Measurements from ENCODE around the gene XRN2.
"Not testable (repeated sequence)": the region's sequence is repeated elsewhere in the genome, so short reads cannot be mapped to it uniquely, and the experiment has no call there.

XRN2 gene

DNA sequence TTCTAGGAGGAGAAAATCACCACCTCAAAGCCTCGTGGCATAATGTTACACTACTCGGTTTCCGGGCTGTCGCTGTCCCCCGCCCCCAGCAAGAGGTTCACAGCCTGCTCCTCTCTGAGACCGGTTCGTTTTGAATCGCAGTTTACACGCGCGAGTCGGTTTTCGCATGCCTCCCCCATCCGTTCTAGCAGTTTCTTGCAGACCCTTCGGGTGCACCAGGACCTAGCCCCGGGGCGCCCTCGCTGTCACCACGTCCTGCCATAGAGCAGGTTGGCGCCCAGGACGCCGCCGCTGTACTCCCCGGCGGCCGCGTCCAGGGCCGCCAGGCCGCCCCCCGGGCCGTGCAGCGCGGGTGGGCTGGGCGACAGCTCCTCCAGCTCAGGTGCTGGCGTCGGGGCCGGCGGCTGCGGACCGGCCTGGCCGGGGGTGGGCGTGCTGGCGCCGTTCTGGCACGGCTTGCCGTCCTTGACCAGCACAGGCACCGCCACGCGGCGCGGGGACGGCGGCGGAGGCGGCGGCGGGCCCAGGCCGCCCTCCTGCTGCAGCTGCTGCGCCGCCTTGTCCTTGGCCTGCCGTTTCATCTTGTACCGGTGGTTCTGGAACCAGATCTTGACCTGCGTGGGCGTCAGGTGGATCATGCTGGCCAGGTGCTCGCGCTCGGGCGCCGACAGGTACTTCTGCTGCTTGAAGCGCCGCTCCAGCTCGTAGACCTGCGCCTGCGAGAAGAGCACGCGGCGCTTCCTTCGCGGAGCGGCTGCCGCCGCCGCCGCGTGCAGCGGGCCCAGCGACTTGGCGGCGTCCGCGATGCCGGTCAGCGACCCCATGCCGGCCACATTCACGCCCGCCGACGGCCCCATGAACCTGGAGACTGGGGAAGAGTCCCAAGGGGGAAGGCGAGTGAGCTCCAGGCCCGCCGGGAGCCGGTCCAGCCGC lies 92.8 kb downstream of the XRN2 start:
- no peaks in the 10 kb centered on the region for H3K9me3 Mint-ChIP-seq
- H3K4me3 Mint-ChIP-seq = peak overlapping the region; percentile 48
- H3K36me3 Mint-ChIP-seq (ENCODE audit: low read depth) = peaks cover 8% of the 10 kb centered on the region
- peaks cover 76% of the 10 kb centered on the region for H3K27me3 Mint-ChIP-seq
- H3K27ac Mint-ChIP-seq = no peak overlapping the region
- H3K4me1 Mint-ChIP-seq (ENCODE audit: low read depth) = peaks cover 33% of the 10 kb centered on the region

DNA sequence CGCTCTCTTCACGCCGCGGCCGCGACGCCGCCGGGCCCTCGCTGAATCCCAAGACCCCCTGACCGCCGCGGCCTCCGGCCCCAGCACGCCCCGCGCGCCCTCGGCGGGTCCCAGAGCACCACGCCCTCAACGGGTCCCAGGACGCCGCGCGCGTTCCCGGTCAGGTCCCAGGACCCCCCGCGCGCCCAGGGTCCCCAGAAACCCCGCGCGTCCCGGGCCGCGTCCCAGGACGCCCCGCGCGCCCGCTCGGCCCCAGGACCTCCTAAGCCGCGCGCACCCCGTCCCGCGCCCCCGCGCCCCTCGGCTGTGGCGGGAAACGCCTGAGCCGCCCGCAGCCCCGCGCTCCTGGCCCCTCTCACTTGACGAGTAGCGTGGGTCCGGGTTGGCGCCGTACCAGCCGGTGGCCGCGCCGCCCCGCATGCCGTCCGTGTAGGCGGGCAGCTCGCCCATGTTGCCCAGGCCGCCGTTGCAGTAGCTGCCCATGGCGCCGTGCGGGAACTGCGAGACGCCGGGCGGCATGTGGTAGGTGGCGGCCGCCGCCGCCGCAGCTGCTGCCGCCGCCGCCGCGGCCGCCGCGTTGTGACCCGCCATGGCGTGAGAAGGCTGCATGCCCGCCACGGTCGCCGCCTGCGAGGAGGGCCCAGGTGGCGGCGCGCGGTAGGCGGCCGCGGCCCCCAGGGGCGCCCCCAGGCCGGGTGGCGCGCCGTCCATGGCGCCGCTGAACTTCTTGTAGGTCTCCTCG lies 93.6 kb downstream of the XRN2 start:
- Mint-ChIP-seq H3K9me3 (no peaks in the 10 kb centered on the region), H3K27me3 (peaks cover 77% of the 10 kb centered on the region), H3K36me3 (ENCODE audit: low read depth) (peaks cover 3% of the 10 kb centered on the region), H3K4me3 (no peak overlapping the region), H3K27ac (no peak overlapping the region), H3K4me1 (ENCODE audit: low read depth) (peaks cover 27% of the 10 kb centered on the region)

DNA sequence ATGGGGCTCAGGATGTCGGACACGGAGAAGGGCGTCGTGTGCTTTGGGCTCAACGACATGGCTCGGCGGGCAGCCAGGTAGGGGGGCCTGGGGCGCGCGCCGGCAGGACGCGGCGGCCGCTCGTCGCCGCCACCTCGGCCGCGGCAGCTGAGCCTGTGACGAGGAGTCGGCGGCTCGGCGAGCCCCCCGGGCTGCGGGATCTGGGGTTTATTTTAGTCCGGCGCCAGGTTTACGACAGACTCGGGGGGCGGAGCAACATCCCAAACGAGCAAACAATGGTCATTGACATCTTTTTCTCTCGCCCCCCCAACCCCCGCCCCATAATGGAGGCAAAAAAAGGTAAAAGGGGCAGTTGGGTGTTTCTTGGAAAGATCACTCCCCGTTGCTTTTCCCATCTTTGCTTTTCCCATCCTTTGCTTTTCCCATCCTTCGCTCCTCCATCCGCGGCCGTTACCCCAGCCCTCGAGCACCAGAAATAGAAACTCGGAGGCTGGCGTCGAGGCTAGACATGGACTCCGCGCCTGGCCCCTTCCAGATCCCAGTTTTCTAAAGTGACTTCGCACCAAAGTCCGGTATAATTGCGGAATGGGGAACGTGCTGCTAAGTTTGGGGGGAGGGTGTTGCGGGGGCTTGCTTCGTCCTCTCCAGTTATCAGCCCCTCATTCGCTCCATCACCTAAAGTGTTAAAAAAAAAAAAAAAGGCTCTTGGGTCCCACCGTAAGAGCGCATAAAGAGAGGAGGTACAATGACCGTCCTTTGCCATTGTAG lies 94.4 kb downstream of the XRN2 start, which contains the start of gene NKX2-4:
TSS of gene NKX2-4 (minus strand) at position 186 of the 768 bp plus-strand sequence. CDS start at position 59, 127 bp downstream.
- Mint-ChIP-seq H3K4me1 (ENCODE audit: low read depth) (peaks cover 23% of the 10 kb centered on the region), H3K9me3 (no peaks in the 10 kb centered on the region), H3K36me3 (ENCODE audit: low read depth) (no peaks in the 10 kb centered on the region), H3K27me3 (peaks cover 76% of the 10 kb centered on the region), H3K4me3 (peak within 1 kb of the TSS; percentile 47), H3K27ac (no peak within 1 kb of the TSS)

DNA sequence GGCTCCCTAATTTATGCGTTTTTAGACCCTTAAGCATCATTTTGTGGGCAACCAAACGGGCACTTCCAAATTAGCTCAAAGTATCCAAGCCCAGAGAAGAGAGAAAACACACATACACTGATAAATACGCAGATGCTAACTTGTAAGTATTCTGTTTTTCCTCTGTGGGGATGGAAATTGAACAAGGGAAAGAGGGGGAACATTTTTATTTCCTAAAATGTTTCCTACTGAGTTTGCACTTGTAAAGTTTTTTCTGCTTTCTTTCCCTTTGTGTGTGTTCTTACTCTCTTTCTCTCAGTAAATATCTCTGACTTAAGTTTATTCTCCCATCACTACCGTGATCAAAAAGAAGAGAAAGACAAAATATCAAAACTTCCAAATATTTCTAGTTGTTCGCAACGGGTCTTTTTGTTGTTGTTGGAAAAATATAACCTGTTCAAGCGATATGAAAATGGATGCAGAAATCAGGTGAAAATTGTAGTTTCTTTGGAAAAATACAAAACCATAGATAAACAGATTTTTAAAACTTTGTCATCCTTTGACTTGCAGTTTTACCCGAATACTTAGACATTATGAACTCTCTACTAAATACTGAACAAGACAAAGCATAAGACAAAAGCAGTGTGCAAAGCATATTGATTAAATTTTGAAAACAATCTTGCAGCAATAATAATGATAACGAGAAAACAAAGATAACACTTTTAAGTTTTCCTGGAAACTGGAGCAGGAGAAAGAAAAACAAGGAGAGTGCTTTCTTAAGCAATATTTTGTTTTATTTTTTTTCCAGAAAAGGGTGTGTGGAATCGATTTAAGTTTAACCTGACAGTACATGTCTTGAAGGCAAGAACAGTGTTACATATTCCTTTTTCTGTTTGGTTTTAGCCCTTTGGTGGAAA lies 95.2 kb downstream of the XRN2 start:
- Mint-ChIP-seq H3K27ac (no peak overlapping the region), H3K27me3 (peaks cover 73% of the 10 kb centered on the region), H3K4me1 (ENCODE audit: low read depth) (peaks cover 15% of the 10 kb centered on the region), H3K36me3 (ENCODE audit: low read depth) (no peaks in the 10 kb centered on the region), H3K9me3 (no peaks in the 10 kb centered on the region), H3K4me3 (peak overlapping the region; percentile 47)

DNA sequence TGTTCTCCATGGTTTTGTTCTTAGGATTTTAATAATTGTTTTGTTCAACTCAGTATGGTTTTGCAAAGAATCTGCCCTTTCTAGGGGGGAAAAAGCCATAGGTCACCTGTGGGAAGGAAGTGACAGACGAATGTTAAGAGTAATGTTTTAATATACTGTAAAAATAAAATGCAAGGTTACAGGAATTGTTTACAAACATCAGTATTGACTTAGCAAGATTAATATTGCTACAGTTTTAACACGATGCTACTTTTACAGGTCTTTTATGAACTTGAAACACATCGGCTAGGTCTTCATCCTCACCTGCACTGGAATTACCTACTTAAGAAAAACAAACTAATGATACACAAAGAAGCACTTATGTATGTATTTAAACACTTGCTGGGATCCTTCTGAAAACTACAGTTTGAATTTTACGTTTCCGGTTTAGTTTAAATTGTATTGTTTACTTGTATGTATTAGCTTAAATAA lies 95.9 kb downstream of the XRN2 start:
- no peak overlapping the region for H3K27ac Mint-ChIP-seq
- H3K27me3 Mint-ChIP-seq = peaks cover 72% of the 10 kb centered on the region
- H3K36me3 Mint-ChIP-seq (ENCODE audit: low read depth) = no peaks in the 10 kb centered on the region
- no peaks in the 10 kb centered on the region for H3K9me3 Mint-ChIP-seq
- no peak overlapping the region for H3K4me3 Mint-ChIP-seq
- H3K4me1 Mint-ChIP-seq (ENCODE audit: low read depth) = peaks cover 14% of the 10 kb centered on the region

DNA sequence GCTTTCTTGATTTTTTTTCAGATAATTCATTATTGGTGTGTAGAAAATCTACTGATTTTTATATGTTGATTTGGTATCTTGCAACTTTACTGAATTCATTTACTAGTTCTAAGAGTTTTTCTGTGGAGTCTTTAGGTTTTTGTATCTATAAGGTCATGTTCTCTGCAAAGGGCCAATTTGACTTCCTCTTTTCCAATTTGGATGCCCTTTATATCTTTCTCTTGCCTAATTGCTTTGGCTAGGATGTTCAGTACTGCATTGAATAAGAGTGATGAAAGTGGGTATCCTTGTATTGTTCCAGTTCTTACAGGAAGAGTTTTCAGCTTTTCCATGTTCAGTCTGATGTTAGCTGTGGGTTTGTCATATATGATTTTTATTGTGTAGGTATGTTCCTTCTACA lies 108.6 kb downstream of the XRN2 start:
- peaks cover 30% of the 10 kb centered on the region for H3K9me3 Mint-ChIP-seq
- H3K27ac Mint-ChIP-seq = no peak overlapping the region
- H3K4me3 Mint-ChIP-seq = no peak overlapping the region
- H3K4me1 Mint-ChIP-seq (ENCODE audit: low read depth) = no peaks in the 10 kb centered on the region
- peaks cover 12% of the 10 kb centered on the region for H3K36me3 Mint-ChIP-seq (ENCODE audit: low read depth)
- H3K27me3 Mint-ChIP-seq = peaks cover 61% of the 10 kb centered on the region

DNA sequence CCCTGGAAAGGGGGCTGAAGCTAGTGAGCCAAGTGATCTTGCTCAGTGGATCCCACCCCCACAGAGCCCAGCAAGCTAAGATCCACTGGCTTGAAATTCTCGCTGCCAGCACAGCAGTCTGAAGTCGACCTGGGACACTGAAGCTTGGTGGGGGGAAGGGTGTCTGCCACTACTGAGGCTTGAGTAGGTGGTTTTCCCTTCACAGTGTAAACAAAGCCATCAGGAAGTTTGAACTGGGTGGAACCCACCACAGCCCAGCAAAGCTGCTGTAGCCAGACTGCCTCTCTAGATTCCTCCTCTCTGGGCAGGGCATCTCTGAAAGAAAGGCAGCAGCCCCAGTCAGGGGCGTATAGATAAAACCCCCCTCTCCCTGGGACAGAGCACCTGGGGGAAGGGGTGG lies 110.9 kb downstream of the XRN2 start:
- not testable (repeated sequence) for H3K4me3 Mint-ChIP-seq

DNA sequence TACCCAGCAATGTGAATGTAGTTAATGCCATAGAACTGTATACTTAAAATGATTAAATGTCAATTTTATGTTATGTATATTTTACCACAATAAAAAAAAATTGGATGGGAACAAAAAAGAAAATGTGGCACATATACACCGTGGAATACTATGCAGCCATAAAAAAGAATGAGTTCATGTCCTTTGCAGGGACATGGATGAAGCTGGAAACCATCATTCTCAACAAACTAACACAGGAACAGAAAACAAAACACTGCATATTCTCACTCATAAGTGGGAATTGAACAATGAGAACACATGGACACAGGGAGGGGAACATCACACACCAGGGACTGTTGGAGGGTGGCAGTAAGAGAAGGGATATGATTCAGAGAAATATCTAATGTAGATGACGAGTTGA lies 116.0 kb downstream of the XRN2 start:
- peaks cover 32% of the 10 kb centered on the region for H3K9me3 Mint-ChIP-seq
- H3K27ac Mint-ChIP-seq = not testable (repeated sequence)

More for the DNA sequence above, 110.9 kb downstream of the XRN2 start:
- H3K4me1 Mint-ChIP-seq (ENCODE audit: low read depth); H3K27ac Mint-ChIP-seq: not testable (repeated sequence)
- Mint-ChIP-seq H3K27me3 (peaks cover 64% of the 10 kb centered on the region), H3K9me3 (peaks cover 33% of the 10 kb centered on the region), H3K36me3 (ENCODE audit: low read depth) (peaks cover 12% of the 10 kb centered on the region)

DNA sequence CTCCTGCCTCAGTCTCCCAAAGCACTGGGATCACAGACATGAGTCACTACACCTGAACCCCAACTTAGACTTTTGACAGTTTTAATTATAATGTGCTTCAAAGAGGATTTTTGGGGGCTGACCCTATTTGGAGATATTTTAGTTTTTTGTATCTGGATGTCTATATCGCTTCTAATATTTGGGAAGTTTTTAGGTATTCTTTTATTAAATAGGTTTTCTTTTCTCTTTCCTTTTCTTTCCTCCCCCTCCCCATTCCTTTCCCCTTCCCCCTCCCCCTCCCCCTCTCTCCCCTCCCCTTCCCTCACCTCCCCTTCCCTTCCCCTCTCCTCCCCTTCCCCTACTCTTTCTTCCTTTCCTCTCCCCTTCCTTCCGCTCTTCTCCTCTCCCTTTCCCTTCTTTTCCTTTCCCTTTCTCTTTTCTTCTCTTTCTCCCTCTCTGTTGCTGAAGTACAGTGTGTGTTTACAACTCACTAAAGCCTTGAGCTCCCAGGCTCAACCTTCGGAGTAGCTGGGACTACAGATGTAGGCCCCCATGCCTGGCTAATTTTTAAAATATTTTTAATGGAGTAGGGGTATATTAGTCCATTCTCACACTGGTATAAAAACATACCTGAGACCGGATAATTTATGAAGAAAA lies 118.6 kb downstream of the XRN2 start:
- H3K4me3 Mint-ChIP-seq = no peak overlapping the region
- H3K4me1 Mint-ChIP-seq (ENCODE audit: low read depth) = no peaks in the 10 kb centered on the region
- no peaks in the 10 kb centered on the region for H3K36me3 Mint-ChIP-seq (ENCODE audit: low read depth)
- H3K9me3 Mint-ChIP-seq = peaks cover 43% of the 10 kb centered on the region
- no peak overlapping the region for H3K27ac Mint-ChIP-seq
- H3K27me3 Mint-ChIP-seq = peaks cover 16% of the 10 kb centered on the region

More for the DNA sequence above, 116.0 kb downstream of the XRN2 start:
- not testable (repeated sequence) for H3K36me3 Mint-ChIP-seq (ENCODE audit: low read depth); H3K4me1 Mint-ChIP-seq (ENCODE audit: low read depth); H3K4me3 Mint-ChIP-seq
- H3K27me3 Mint-ChIP-seq = peaks cover 30% of the 10 kb centered on the region

DNA sequence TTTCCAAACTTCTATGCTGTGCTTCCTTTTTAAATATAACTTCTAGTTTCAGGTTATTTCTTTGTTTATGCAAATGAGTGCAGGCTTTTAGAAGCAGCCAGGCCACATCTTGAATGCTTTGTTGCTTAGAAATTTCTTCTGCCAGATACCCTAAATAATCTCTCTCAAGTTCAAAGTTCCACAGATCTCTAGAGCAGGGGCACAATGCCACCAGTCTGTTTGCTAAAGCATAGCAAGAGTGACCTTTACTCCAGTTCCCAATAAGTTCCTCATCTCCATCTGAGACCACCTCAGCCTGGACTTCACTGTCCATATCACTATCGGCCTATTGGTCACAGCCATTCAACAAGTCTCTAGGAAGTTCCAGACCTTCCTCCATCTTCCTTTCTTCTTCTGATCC lies 120.6 kb downstream of the XRN2 start:
- not testable (repeated sequence) for H3K27me3 Mint-ChIP-seq; H3K4me1 Mint-ChIP-seq (ENCODE audit: low read depth); H3K4me3 Mint-ChIP-seq; H3K27ac Mint-ChIP-seq; H3K36me3 Mint-ChIP-seq (ENCODE audit: low read depth)
- peaks cover 41% of the 10 kb centered on the region for H3K9me3 Mint-ChIP-seq

DNA sequence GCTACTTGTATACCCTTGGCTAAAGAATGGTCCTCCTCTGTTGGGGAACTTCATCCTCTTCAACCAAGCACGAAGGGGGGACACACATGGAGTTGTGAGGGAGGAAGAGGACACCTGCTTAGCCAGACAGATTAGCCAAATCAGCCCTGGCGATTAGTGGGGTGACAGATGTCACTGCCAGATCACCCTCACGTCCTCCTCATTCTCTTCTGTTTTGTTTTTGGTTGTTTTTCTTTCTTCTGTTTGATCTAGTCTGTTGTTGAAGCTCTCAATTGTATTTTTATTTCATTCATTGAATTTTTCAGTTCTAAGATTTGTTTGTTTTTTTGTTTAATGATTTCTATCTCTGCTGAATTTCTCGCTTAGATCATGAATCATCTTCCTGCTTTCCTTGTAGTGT lies 121.7 kb downstream of the XRN2 start:
- Mint-ChIP-seq H3K4me1 (ENCODE audit: low read depth) (no peaks in the 10 kb centered on the region), H3K27ac (no peak overlapping the region), H3K9me3 (peaks cover 38% of the 10 kb centered on the region), H3K36me3 (ENCODE audit: low read depth) (no peaks in the 10 kb centered on the region), H3K4me3 (no peak overlapping the region), H3K27me3 (peaks cover 11% of the 10 kb centered on the region)

DNA sequence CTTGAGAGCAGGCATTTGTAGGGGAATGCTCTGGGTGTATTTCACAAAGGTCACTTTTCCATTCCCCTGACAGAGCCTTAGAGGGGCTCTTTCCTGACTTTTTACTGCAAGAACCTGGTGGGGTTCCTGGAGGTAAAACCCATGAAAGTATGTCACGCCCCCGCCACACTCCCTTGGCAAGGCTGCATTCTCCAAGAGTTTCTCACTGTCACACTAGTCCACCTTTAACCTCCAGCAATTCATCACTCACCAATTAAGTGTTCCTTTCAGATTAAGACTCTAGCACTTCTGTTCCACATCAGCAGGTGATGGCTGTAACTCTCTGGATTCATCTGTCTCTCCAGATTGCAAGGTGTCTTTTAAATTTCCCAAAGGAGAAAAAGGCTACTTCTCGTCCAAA lies 126.9 kb downstream of the XRN2 start:
- H3K36me3 Mint-ChIP-seq (ENCODE audit: low read depth) = no peaks in the 10 kb centered on the region
- no peak overlapping the region for H3K4me3 Mint-ChIP-seq
- H3K9me3 Mint-ChIP-seq = peaks cover 16% of the 10 kb centered on the region
- no peak overlapping the region for H3K27ac Mint-ChIP-seq
- H3K27me3 Mint-ChIP-seq = peaks cover 32% of the 10 kb centered on the region
- H3K4me1 Mint-ChIP-seq (ENCODE audit: low read depth) = no peaks in the 10 kb centered on the region

DNA sequence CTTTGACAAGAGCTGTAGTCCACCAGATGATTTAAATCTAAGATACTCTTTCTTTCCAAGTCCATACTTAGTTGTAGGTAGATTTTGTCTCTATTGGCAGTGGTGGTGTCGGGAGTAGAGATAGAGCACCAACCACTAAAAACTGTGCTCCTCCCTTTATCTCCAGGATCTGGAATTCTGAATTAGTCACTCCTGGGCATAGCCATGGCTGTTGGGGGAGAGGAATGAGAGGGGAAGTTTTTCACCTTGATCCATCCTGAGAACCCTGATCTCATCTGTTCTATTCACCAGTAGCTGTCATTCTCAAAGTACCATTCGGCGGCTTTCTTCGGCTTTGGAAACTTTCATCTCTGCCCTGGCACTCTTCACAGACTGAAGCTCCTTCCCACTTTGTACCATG lies 129.8 kb downstream of the XRN2 start:
- Mint-ChIP-seq H3K4me3 (no peak overlapping the region), H3K4me1 (ENCODE audit: low read depth) (no peaks in the 10 kb centered on the region), H3K27ac (no peak overlapping the region), H3K9me3 (no peaks in the 10 kb centered on the region), H3K27me3 (peaks cover 45% of the 10 kb centered on the region), H3K36me3 (ENCODE audit: low read depth) (no peaks in the 10 kb centered on the region)
